HepG2 (cell line): ENCODE data around the gene HLA-DMB. TPM values are rescaled to one million over a fixed set of nuclear protein-coding genes. Genes with fewer than 3 reads are reported as not detected.

Source experiments
- ATAC-seq: fragments of 200-7000 bp; cut with Tn5 transposase; 3 replicates; pipeline ENCODE4 v1.9.1; 2020; ENCODE audit warnings: mild to moderate bottlenecking, moderate library complexity
- BruUV-seq: library from RNA; stranded (reverse); fragments of 400-500 nt; replicated peaks from 2 replicates; lab custom pipeline; 2021; lab: Mats Ljungman, UMichigan
- CTCF ChIA-PET: fragments of 300-600 bp; formaldehyde crosslinking; extraction: SDS; loops from one replicate; lab custom pipeline; 2021; ENCODE audit warnings: low total read pairs, inconsistent platforms, low intra/inter-chr PET ratio; lab: Yijun Ruan, JAX
- POLR2A ChIA-PET: fragments of 350-600 bp; sonication (Branson Sonifier 250); formaldehyde crosslinking; loops from one replicate; lab custom pipeline; 2020; ENCODE audit warnings: antibody characterized with exemption, inconsistent platforms; lab: Yijun Ruan, JAX
- DNase-seq: peaks from one replicate; pipeline ENCODE4 v3.0.0-alpha.2; 2015; ENCODE audit warnings: low spot score
- FAIRE-seq: peaks from 3 replicates; lab custom pipeline; 2011; peaks lifted over from hg19 to GRCh38; lab: Jason Lieb, UNC
- H2AFZ ChIP-seq: one replicate; pipeline ENCODE4 v1.6.1; 2011; ENCODE audit warnings: low read length, inconsistent platforms
- H3K27ac ChIP-seq: fragments of 300-600 bp; 3 replicates; pipeline ENCODE4 v1.8.0; 2011; ENCODE audit warnings: mixed run types, mild to moderate bottlenecking, mixed read lengths, low read length, inconsistent platforms; ENCODE audit not compliant: insufficient read depth; ENCODE audit errors: extremely low read length
- H3K27me3 ChIP-seq, 2 experiments: fragments of 200-600 bp in 1 of 2; 2 replicates in 1 of 2; 3 replicates in 1 of 2; pipeline versions ENCODE4 v1.6.0 to v1.8.0; 2011; ENCODE audit warnings: low read length in 2 of 2, mild to moderate bottlenecking in 2 of 2, moderate library complexity in 2 of 2, inconsistent platforms in 1 of 2; ENCODE audit not compliant: insufficient read depth in 2 of 2, control insufficient read depth in 1 of 2
- H3K36me3 ChIP-seq, 2 experiments: fragments of 200-600 bp in 1 of 2; replicated peaks in 1 of 2; 2 replicates in 1 of 2; 3 replicates in 1 of 2; pipeline versions ENCODE4 v1.5.1 to v1.8.0; 2011; ENCODE audit warnings: low read length in 2 of 2, inconsistent platforms in 1 of 2; ENCODE audit not compliant: insufficient read depth in 2 of 2, control insufficient read depth in 1 of 2
- H3K4me1 ChIP-seq: 2 replicates; pipeline ENCODE4 v1.5.1; 2012; ENCODE audit warnings: low read length, inconsistent platforms; ENCODE audit not compliant: insufficient read depth
- H3K4me2 ChIP-seq: 2 replicates; pipeline ENCODE4 v1.6.0; 2011; ENCODE audit warnings: low read depth, low read length, inconsistent platforms
- H3K4me3 ChIP-seq, 3 experiments: fragments of 200-600 bp in 1 of 3; sonication (generic), shearing (Covaris generic) in 1 of 3; replicated peaks in 1 of 3; 2 replicates each; pipeline ENCODE4 v1.5.1; 2011 to 2016; ENCODE audit warnings: low read length in 3 of 3, inconsistent platforms in 2 of 3, low read depth in 2 of 3, mild to moderate bottlenecking in 2 of 3, control low read depth in 1 of 3, mixed read lengths in 1 of 3; ENCODE audit not compliant: insufficient read depth in 1 of 3
- H3K79me2 ChIP-seq: one replicate; pipeline ENCODE4 v1.6.1; 2011; ENCODE audit warnings: low read length, inconsistent platforms; ENCODE audit not compliant: insufficient read depth
- H3K9ac ChIP-seq: 2 replicates; pipeline ENCODE4 v1.6.0; 2011; ENCODE audit warnings: mild to moderate bottlenecking, low read depth, low read length, inconsistent platforms; ENCODE audit not compliant: insufficient read depth
- H3K9me3 ChIP-seq: 2 replicates; pipeline ENCODE4 v1.5.1; 2012; ENCODE audit warnings: mild to moderate bottlenecking, low read length
- H4K20me1 ChIP-seq: 2 replicates; pipeline ENCODE4 v1.6.0; 2011; ENCODE audit warnings: inconsistent platforms, mild to moderate bottlenecking, low read length, moderate library complexity; ENCODE audit not compliant: insufficient read depth
- AGO2 ChIP-seq: fragments of 200-400 bp; formaldehyde crosslinking; optimal IDR thresholded peaks from 2 replicates; pipeline ENCODE3; 2017; ENCODE audit warnings: mild to moderate bottlenecking, low read depth, low read length, moderate library complexity
- FOXJ3 ChIP-seq: sonication (generic); formaldehyde crosslinking; IDR thresholded peaks from 2 replicates; pipeline ENCODE4 v1.4.0; 2020; ENCODE audit warnings: missing genetic modification reagents, mild to moderate bottlenecking, borderline replicate concordance
- HDAC1 ChIP-seq: sonication (generic); formaldehyde crosslinking; IDR thresholded peaks from 2 replicates; pipeline ENCODE4 v1.5.1; 2020; ENCODE audit warnings: mild to moderate bottlenecking, missing genetic modification reagents
- MED1 ChIP-seq: sonication (generic); formaldehyde crosslinking; IDR thresholded peaks from 2 replicates; pipeline ENCODE4 v1.4.0; 2020; ENCODE audit warnings: missing genetic modification reagents
- MEIS2 ChIP-seq: sonication (generic); formaldehyde crosslinking; IDR thresholded peaks from 2 replicates; pipeline ENCODE4 v1.9.0; 2021; ENCODE audit warnings: mild to moderate bottlenecking, missing genetic modification reagents
- RCOR2 ChIP-seq: IDR thresholded peaks from 2 replicates; pipeline ENCODE4 v1.6.1; 2016; ENCODE audit warnings: missing biosample characterization, missing genetic modification reagents
- SMARCE1 ChIP-seq: fragments of 450-650 bp; IDR thresholded peaks from 2 replicates; pipeline ENCODE4 v1.6.1; 2017; ENCODE audit warnings: borderline replicate concordance
- THRA ChIP-seq: sonication (generic); formaldehyde crosslinking; IDR thresholded peaks from 2 replicates; pipeline ENCODE4 v1.4.0; 2020; ENCODE audit warnings: missing genetic modification reagents, borderline replicate concordance
- TSC22D2 ChIP-seq: sonication (generic); formaldehyde crosslinking; IDR thresholded peaks from 2 replicates; pipeline ENCODE4 v1.5.1; 2020; ENCODE audit warnings: missing genetic modification reagents, mild to moderate bottlenecking, borderline replicate concordance
- ZHX2 ChIP-seq, 2 experiments: sonication (generic) in 1 of 2; formaldehyde crosslinking in 1 of 2; IDR thresholded peaks; 2 replicates each; pipeline versions ENCODE4 v1.6.1 to v1.9.0; 2014 to 2022; ENCODE audit warnings: antibody characterized with exemption in 1 of 2, borderline replicate concordance in 1 of 2, inconsistent platforms in 1 of 2, low read depth in 1 of 2, missing genetic modification reagents in 1 of 2
- ZKSCAN8 ChIP-seq: IDR thresholded peaks from 2 replicates; pipeline ENCODE4 v1.6.1; 2016; ENCODE audit warnings: borderline replicate concordance, missing genetic modification reagents, missing compliant biosample characterization
- ZNF317 ChIP-seq: sonication (generic); formaldehyde crosslinking; IDR thresholded peaks from 2 replicates; pipeline ENCODE4 v1.5.0; 2020; ENCODE audit warnings: mild to moderate bottlenecking, missing genetic modification reagents
- ZNF468 ChIP-seq: sonication (generic); formaldehyde crosslinking; IDR thresholded peaks from 2 replicates; pipeline ENCODE4 v1.8.0; 2022; ENCODE audit warnings: mild to moderate bottlenecking, moderate library complexity, missing genetic modification reagents
- ZNF75D ChIP-seq: sonication (generic); formaldehyde crosslinking; IDR thresholded peaks from 2 replicates; pipeline ENCODE4 v1.8.1; 2023; ENCODE audit warnings: missing genetic modification reagents, mild to moderate bottlenecking, borderline replicate concordance
- WGBS: methylation state at CpG from one replicate; pipeline ENCODE4 v1.1.6; 2017; ENCODE audit warnings: low lambda C conversion rate; 5-methylcytosine and 5-hydroxymethylcytosine counted together
- in situ Hi-C: cut with HindIII; loops from 2 replicates; pipeline ENCODE4 v1.10.0; 2017; ENCODE audit warnings: low pct_unique_long_range_greater_than_20kb; ENCODE audit not compliant: extremely low pct_ligation_motif_present
- intact Hi-C: fragments of 100-400 bp; cut with micrococcal nuclease; formaldehyde crosslinking; loops from one replicate; pipeline ENCODE4 v1.10.0; 2022; ENCODE audit not compliant: unreplicated experiment
- polyA plus RNA-seq, 8 experiments: library from polyadenylated mRNA; depleted of rRNA in 3 of 8; stranded (reverse) in 7 of 8; unstranded in 1 of 8; fragments of >200 nt; fragmentation: Illumina TruSeq in 4 of 8; extraction: Trizol in 4 of 8; gene quantifications; 2 replicates each; pipeline versions ENCODE4 v1.2.1 to v1.2.3, GENCODE V29; 2011 to 2016; ENCODE audit warnings: low read depth in 4 of 8, missing spikeins in 1 of 8, mixed read lengths in 1 of 8; ENCODE audit not compliant: insufficient read depth in 1 of 8
- total RNA-seq, 5 experiments: library from RNA; depleted of rRNA; stranded (reverse); fragments of >200 nt; fragmentation: Illumina TruSeq; extraction: Trizol; gene quantifications; 2 replicates each; pipeline ENCODE4 v1.2.3, GENCODE V29; 2016; ENCODE audit warnings: low read depth in 1 of 5
- TF ChIP-seq, protein P1 (sequence below): IDR thresholded peaks from 2 replicates; pipeline ENCODE4 v1.6.1; 2016; ENCODE audit warnings: low read depth, control low read depth

Gene HLA-DMB
- total and polyA plus RNA-seq, 2 of the 13 experiments (the other 11 are each of a cell fraction or from before 2014, with no cell fraction given): not detected

DNA sequence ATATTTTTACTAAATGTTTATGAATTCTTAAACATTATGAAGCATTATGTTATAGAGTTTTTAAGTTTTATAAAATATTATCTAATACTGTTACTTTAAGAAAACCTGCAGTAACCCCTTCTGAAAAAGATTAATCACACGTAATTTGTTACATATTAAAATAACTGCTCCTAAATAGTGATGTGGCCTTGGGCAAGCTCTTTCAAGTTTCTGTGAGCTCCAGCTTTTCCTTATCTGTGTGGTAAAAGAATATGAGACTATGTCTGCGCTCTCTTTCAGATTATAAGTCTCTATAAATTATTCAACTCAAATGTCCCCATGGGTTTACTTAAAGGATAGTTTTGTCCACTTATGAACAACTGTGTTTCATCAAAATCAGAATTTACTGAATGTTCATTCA lies 31.9 kb downstream of the HLA-DMB start:
- H3K27me3 ChIP-seq: peaks cover 0 to 18% of the 10 kb centered on the region in 2 experiments; a peak in 2 of 5 replicates
- H3K79me2 ChIP-seq: no peaks in the 10 kb centered on the region
- no peak overlapping the region for H2AFZ ChIP-seq
- no TSS peak for BruUV-seq
- WGBS: 13% methylated on average over 2 of the region's 2 CpGs
- CTCF ChIA-PET: no interaction called here
- no peaks in the 10 kb centered on the region for H4K20me1 ChIP-seq
- no peak overlapping the region for H3K4me2 ChIP-seq
- DNase-seq (no peak), ATAC-seq (no peak), FAIRE-seq (no peak)
- H3K9ac ChIP-seq: no peak overlapping the region
- no peaks in the 10 kb centered on the region for H3K9me3 ChIP-seq
- H3K4me3 ChIP-seq: no peak overlapping the region
- intact Hi-C loops: no loop called here
- H3K27ac ChIP-seq: no peak overlapping the region
- in situ Hi-C loops: no loop called here
- no peaks in the 10 kb centered on the region for H3K36me3 ChIP-seq
- POLR2A ChIA-PET: no interaction called here
- H3K4me1 ChIP-seq: no peaks in the 10 kb centered on the region
- TF ChIP-seq, protein P1, sequence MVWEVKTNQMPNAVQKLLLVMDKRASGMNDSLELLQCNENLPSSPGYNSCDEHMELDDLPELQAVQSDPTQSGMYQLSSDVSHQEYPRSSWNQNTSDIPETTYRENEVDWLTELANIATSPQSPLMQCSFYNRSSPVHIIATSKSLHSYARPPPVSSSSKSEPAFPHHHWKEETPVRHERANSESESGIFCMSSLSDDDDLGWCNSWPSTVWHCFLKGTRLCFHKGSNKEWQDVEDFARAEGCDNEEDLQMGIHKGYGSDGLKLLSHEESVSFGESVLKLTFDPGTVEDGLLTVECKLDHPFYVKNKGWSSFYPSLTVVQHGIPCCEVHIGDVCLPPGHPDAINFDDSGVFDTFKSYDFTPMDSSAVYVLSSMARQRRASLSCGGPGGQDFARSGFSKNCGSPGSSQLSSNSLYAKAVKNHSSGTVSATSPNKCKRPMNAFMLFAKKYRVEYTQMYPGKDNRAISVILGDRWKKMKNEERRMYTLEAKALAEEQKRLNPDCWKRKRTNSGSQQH (CRISPR knock-in tag): no peak
- TF ChIP-seq ZNF75D (CRISPR knock-in tag) (no peak), ZNF317 (no peak), RCOR2 (CRISPR knock-in tag) (no peak), FOXJ3 (CRISPR knock-in tag) (no peak), TSC22D2 (no peak), ZKSCAN8 (CRISPR knock-in tag) (no peak), THRA (CRISPR knock-in tag) (no peak), AGO2 (no peak), ZNF468 (CRISPR knock-in tag) (no peak), MEIS2 (no peak), SMARCE1 (no peak), HDAC1 (CRISPR knock-in tag) (no peak), MED1 (no peak), ZHX2 (IDR thresholded peaks at IDR 0.05; ENCODE audit: low read depth) (no peak), ZHX2 (CRISPR knock-in tag; IDR thresholded peaks at IDR 0.05; ENCODE audit: borderline replicate concordance) (no peak)
